Endothelial cell of umbilical vein (primary cell): Measurements from ENCODE around the gene UBE2S. TPM values are rescaled to one million over a fixed set of nuclear protein-coding genes. Genes with fewer than 3 reads are reported as not detected.

Experiments used
- BruUV-seq: library from RNA; stranded (reverse); fragments of 400-500 nt; replicated peaks from 2 replicates; lab custom pipeline; 2021; lab: Mats Ljungman, UMichigan
- CTCF ChIA-PET: fragments of 300-600, 350-600 bp; sonication (Branson Sonifier 250); formaldehyde crosslinking; loops from one replicate; lab custom pipeline; 2021; ENCODE audit warnings: antibody characterized with exemption, inconsistent platforms; lab: Charles Lee
- POLR2A ChIA-PET: fragments of 300-600, 350-600 bp; sonication (Branson Sonifier 250); formaldehyde crosslinking; loops from one replicate; lab custom pipeline; 2021; ENCODE audit warnings: antibody characterized with exemption, inconsistent platforms; lab: Charles Lee
- DNase-seq: peaks from one replicate; pipeline ENCODE4 v3.0.0-alpha.2; 2011; ENCODE audit warnings: low read depth, low spot score
- FAIRE-seq: peaks from 2 replicates; lab custom pipeline; 2011; peaks lifted over from hg19 to GRCh38; lab: Jason Lieb, UNC
- H2AFZ ChIP-seq: 2 replicates; pipeline ENCODE4 v1.6.0; 2012; ENCODE audit warnings: low read depth, low read length, control low read depth, inconsistent platforms
- H3K27ac ChIP-seq: 2 replicates; pipeline ENCODE4 v1.5.1; 2011; ENCODE audit warnings: low read depth, mild to moderate bottlenecking, control low read depth, low read length, moderate library complexity; ENCODE audit not compliant: insufficient read depth
- H3K27me3 ChIP-seq, 2 experiments: 2 replicates each; pipeline versions ENCODE4 v1.6.0 to v1.6.1; 2011; ENCODE audit warnings: low read length in 2 of 2, mixed read lengths in 1 of 2; ENCODE audit not compliant: control insufficient read depth in 2 of 2, insufficient read depth in 2 of 2
- H3K36me3 ChIP-seq, 2 experiments: 2 replicates in 1 of 2; 3 replicates in 1 of 2; pipeline ENCODE4 v1.5.1; 2011; ENCODE audit warnings: low read length in 2 of 2, mild to moderate bottlenecking in 1 of 2, moderate library complexity in 1 of 2; ENCODE audit not compliant: control insufficient read depth in 2 of 2, insufficient read depth in 2 of 2; ENCODE audit errors: extremely low read depth in 1 of 2
- H3K4me1 ChIP-seq: 3 replicates; pipeline ENCODE4 v1.5.1; 2011; ENCODE audit warnings: mild to moderate bottlenecking, low read length; ENCODE audit not compliant: control insufficient read depth, insufficient read depth; ENCODE audit errors: extremely low read depth
- H3K4me2 ChIP-seq: 2 replicates; pipeline ENCODE4 v1.6.1; 2011; ENCODE audit warnings: low read length, control low read depth, mixed read lengths; ENCODE audit not compliant: insufficient read depth
- H3K4me3 ChIP-seq, 3 experiments: fragments of 200-600 bp in 1 of 3; sonication (generic), shearing (Covaris generic) in 1 of 3; replicated peaks in 1 of 3; 2 replicates each; pipeline ENCODE4 v1.5.1; 2011 to 2016; ENCODE audit warnings: control low read depth in 3 of 3, low read length in 3 of 3, mild to moderate bottlenecking in 2 of 3, inconsistent platforms in 1 of 3, low read depth in 1 of 3, moderate library complexity in 1 of 3; ENCODE audit not compliant: insufficient read depth in 1 of 3
- H3K79me2 ChIP-seq: 2 replicates; pipeline ENCODE4 v1.6.0; 2012; ENCODE audit warnings: low read length, inconsistent platforms; ENCODE audit not compliant: control insufficient read depth, insufficient read depth
- H3K9ac ChIP-seq: replicated peaks from 2 replicates; pipeline ENCODE3; 2011; ENCODE audit warnings: low read length, control low read depth; ENCODE audit not compliant: insufficient read depth; ENCODE audit errors: extremely low read depth
- H3K9me1 ChIP-seq: replicated peaks from 3 replicates; pipeline ENCODE4 v1.6.0; 2011; ENCODE audit warnings: mild to moderate bottlenecking, low read length; ENCODE audit not compliant: control insufficient read depth, insufficient read depth; ENCODE audit errors: extremely low read depth
- H3K9me3 ChIP-seq: replicated peaks from 2 replicates; pipeline ENCODE4 v1.5.1; 2012; ENCODE audit warnings: low read length, inconsistent platforms; ENCODE audit not compliant: control insufficient read depth, insufficient read depth
- H4K20me1 ChIP-seq: replicated peaks from 2 replicates; pipeline ENCODE3; 2011; ENCODE audit warnings: mild to moderate bottlenecking, low read length; ENCODE audit not compliant: control insufficient read depth, insufficient read depth; ENCODE audit errors: extremely low read depth
- EZH2 ChIP-seq: IDR thresholded peaks from 2 replicates; pipeline ENCODE4 v1.6.1; 2012; ENCODE audit warnings: borderline replicate concordance, low read depth, mild to moderate bottlenecking, moderate library complexity, low read length, inconsistent platforms; ENCODE audit not compliant: severe bottlenecking
- FOS ChIP-seq: IDR thresholded peaks from 2 replicates; pipeline ENCODE4 v1.6.1; 2011; ENCODE audit warnings: mild to moderate bottlenecking, low read length, moderate library complexity, borderline replicate concordance; ENCODE audit not compliant: insufficient read depth
- GATA2 ChIP-seq: IDR thresholded peaks from 2 replicates; pipeline ENCODE4 v1.7.0; 2011; ENCODE audit warnings: low read depth, mild to moderate bottlenecking, moderate library complexity, mixed read lengths, low read length; ENCODE audit not compliant: insufficient read length, insufficient read depth
- JUN ChIP-seq: IDR thresholded peaks from 2 replicates; pipeline ENCODE4 v1.6.1; 2011; ENCODE audit warnings: borderline replicate concordance, low read depth; ENCODE audit not compliant: insufficient read length, insufficient read depth
- MYC ChIP-seq: IDR thresholded peaks from one replicate; pipeline ENCODE4 v1.6.1; 2011; ENCODE audit warnings: mild to moderate bottlenecking, low read depth, low read length
- POLR2A ChIP-seq: IDR thresholded peaks from 2 replicates; pipeline ENCODE4 v1.6.1; 2012; ENCODE audit warnings: low read depth, mild to moderate bottlenecking, control low read depth, low read length
- POLR2AphosphoS5 ChIP-seq: IDR thresholded peaks from 2 replicates; pipeline ENCODE4 v1.6.1; 2012; ENCODE audit warnings: low read depth, mild to moderate bottlenecking, control low read depth, low read length, moderate library complexity; ENCODE audit not compliant: insufficient read depth
- dilution Hi-C: fragments of 300-500 bp; cut with MboI; formaldehyde crosslinking; loops from one replicate; pipeline ENCODE4 v1.15.0; 2019; ENCODE audit warnings: low sequenced_read_pairs; ENCODE audit not compliant: extremely low pct_ligation_motif_present
- intact Hi-C: fragments of 100-400 bp; cut with micrococcal nuclease; formaldehyde crosslinking; loops from one replicate; pipeline ENCODE4 v1.10.0; 2022
- polyA plus RNA-seq, 4 experiments: library from polyadenylated mRNA; depleted of rRNA in 3 of 4; stranded (reverse) in 3 of 4; unstranded in 1 of 4; fragments of >200 nt; gene quantifications; 2 replicates each; pipeline versions ENCODE4 v1.2.1 to v1.2.3, GENCODE V29; 2011 to 2012; ENCODE audit warnings: missing spikeins in 1 of 4
- total RNA-seq: library from RNA; stranded (reverse); gene quantifications from 2 replicates; pipeline ENCODE4 v1.2.3, GENCODE V29; 2021
- TF ChIP-seq, protein P1 (sequence below), 2 donors: IDR thresholded peaks; 1 replicate in 1 of 2; 2 replicates in 1 of 2; pipeline ENCODE4 v1.5.1; 2011; ENCODE audit warnings: low read length in 2 of 2, mild to moderate bottlenecking in 2 of 2, moderate library complexity in 2 of 2, control low read depth in 1 of 2, inconsistent platforms in 1 of 2, low read depth in 1 of 2; ENCODE audit not compliant: insufficient read depth in 1 of 2; ENCODE audit errors: extremely low read depth in 1 of 2
- TF ChIP-seq, protein P2 (sequence below): IDR thresholded peaks from 2 replicates; pipeline ENCODE4 v1.6.1; 2011; ENCODE audit not compliant: insufficient read depth, insufficient read length

The UBE2S gene
- total and polyA plus RNA-seq, 2 donors (not counting 3 experiments of a cell fraction or from before 2014, with no cell fraction given), result 183 to 257 TPM

- no peaks in the 10 kb centered on the region for H3K9me1 ChIP-seq
- no peak for FAIRE-seq
- CTCF ChIA-PET, result no interaction called here
- dilution Hi-C loops, result no loop called here
- TF ChIP-seq POLR2A (no peak), GATA2 (no peak), MYC (no peak), EZH2 (no peak), JUN (no peak), POLR2AphosphoS5 (no peak), FOS (no peak)
- TF ChIP-seq, protein P1, sequence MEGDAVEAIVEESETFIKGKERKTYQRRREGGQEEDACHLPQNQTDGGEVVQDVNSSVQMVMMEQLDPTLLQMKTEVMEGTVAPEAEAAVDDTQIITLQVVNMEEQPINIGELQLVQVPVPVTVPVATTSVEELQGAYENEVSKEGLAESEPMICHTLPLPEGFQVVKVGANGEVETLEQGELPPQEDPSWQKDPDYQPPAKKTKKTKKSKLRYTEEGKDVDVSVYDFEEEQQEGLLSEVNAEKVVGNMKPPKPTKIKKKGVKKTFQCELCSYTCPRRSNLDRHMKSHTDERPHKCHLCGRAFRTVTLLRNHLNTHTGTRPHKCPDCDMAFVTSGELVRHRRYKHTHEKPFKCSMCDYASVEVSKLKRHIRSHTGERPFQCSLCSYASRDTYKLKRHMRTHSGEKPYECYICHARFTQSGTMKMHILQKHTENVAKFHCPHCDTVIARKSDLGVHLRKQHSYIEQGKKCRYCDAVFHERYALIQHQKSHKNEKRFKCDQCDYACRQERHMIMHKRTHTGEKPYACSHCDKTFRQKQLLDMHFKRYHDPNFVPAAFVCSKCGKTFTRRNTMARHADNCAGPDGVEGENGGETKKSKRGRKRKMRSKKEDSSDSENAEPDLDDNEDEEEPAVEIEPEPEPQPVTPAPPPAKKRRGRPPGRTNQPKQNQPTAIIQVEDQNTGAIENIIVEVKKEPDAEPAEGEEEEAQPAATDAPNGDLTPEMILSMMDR (IDR thresholded peaks at IDR 0.05; ENCODE audit: extremely low read depth in 1 of 2, insufficient read depth in 1 of 2, low read depth in 1 of 2, low read length in 2 of 2), result no peak
- TF ChIP-seq, protein P2, sequence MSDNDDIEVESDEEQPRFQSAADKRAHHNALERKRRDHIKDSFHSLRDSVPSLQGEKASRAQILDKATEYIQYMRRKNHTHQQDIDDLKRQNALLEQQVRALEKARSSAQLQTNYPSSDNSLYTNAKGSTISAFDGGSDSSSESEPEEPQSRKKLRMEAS, result no peak
- H4K20me1 ChIP-seq, result no peaks in the 10 kb centered on the region
- H3K27ac ChIP-seq, result no peak overlapping the region
- POLR2A ChIA-PET, result no interaction called here
- DNase-seq, result no peak
- H3K79me2 ChIP-seq, result no peaks in the 10 kb centered on the region
- BruUV-seq, result no TSS peak
- H3K9me3 ChIP-seq, result no peaks in the 10 kb centered on the region
- H3K27me3 ChIP-seq, result peaks cover 37 to 42% of the 10 kb centered on the region in 2 experiments
- H3K4me1 ChIP-seq, result no peaks in the 10 kb centered on the region
- no peak overlapping the region for H3K9ac ChIP-seq
- H3K4me2 ChIP-seq, result no peak overlapping the region
- H3K4me3 ChIP-seq, result no peak overlapping the region
- H3K36me3 ChIP-seq, result no peaks in the 10 kb centered on the region
- intact Hi-C loops, result no loop called here
- no peak overlapping the region for H2AFZ ChIP-seq
These were observed 33.0 kb upstream of the UBE2S start for GRCh38 chr19:55440411-55441105.
